GF-D8 (cell line): ENCODE measurements around the gene LUC7L.
"Not testable (repeated sequence)": the region's sequence is repeated elsewhere in the genome, so short reads cannot be mapped to it uniquely, and the experiment has no call there.

ENCODE experiments used
- DNase-seq: peaks from one replicate; lab custom pipeline; 2025; lab: John Stamatoyannopoulos, UW

LUC7L gene

DNA sequence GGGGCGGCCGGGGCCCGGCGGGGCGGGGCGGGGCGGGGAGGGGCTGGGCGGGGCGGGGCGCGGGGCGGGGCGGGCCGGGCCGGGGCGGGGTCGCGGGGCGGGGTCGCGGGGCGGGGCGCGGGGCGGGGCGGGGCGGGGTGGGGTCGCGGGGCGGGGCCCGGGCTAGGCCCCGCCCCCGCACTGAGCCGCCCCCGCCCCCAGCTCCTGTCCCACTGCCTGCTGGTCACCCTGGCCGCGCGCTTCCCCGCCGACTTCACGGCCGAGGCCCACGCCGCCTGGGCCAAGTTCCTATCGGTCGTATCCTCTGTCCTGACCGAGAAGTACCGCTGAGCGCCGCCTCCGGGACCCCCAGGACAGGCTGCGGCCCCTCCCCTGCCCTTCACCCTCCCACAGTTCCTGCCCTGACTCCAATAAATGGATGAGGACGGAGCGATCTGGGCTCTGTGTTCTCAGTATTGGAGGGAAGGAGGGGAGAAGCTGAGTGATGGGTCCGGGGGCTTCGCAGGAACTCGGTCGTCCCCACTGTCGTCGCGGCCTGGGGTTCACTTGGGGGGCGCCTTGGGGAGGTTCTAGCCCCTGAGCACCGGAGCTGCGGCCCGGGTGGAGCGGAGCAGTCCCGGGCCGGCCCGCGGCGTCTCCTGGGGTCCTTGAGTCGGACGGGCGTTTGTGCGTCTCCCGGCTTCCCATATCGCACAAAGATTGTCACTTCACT is 64.3 kb downstream of the LUC7L start:
- no peak for DNase-seq

DNA sequence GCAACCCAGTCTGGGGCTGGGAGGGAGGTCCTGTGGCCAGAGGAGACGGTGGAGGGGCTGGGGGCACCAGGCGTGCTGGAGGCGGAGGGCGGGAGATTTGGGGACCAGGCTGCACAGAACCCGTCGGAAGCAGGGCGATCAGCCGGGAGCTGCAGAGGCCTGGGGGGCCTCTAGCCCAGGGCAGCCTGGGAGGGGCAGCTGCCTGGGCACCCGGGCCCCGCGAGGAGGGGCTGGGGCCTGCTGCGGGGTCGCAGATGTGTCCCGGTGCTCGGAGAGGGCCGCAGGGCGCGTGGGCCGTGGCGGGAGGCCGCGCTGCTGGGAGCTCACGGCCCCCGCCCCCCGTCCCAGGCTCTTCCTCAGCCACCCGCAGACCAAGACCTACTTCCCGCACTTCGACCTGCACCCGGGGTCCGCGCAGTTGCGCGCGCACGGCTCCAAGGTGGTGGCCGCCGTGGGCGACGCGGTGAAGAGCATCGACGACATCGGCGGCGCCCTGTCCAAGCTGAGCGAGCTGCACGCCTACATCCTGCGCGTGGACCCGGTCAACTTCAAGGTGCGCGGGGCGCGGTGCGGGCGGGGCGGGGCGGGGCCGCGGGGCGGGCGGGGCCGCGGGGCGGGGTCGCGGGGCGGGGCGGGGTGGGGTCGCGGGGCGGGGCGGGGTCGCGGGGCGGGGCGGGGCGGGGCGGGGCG is 65.0 kb downstream of the LUC7L start:
- DNase-seq = not testable (repeated sequence)

DNA sequence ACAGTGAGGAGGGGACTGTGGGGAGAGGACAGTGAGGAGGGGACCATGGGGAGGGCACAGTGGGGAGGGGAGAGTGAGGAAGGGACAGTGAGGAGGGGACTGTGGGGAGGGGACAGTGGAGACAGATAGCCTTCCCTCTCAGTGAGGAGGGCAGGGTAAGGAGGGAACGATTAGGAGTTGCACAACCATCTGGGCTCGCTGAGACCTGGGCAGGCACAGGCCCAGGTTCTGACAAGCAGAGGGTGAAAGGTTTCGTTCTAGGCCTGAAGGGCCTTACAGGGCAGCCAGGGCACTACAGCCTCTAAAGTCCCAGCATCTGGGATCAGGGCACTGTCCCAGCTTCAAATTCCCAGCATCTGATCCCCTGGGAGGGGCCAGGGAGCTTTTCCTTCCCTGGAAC is 65.6 kb downstream of the LUC7L start:
- DNase-seq = not testable (repeated sequence)

DNA sequence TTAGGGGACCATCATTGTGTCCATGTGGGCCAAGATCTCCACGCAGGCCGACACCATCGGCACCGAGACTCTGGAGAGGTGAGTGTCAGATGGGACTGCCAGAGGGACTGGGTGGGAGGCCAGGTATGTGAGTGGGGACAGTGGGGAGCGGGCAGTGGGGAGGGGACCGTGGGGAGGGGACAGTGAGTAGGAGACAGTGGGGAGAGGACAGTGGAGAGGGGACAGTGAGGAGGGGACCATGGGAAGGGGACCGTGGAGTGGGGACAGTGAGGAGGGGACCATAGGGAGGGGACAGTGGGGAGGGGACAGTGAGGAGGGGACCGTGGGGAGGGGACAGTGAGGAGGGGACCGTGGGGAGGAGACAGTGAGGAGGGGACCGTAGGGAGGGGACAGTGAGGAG is 66.1 kb downstream of the LUC7L start:
- not testable (repeated sequence) for DNase-seq

DNA sequence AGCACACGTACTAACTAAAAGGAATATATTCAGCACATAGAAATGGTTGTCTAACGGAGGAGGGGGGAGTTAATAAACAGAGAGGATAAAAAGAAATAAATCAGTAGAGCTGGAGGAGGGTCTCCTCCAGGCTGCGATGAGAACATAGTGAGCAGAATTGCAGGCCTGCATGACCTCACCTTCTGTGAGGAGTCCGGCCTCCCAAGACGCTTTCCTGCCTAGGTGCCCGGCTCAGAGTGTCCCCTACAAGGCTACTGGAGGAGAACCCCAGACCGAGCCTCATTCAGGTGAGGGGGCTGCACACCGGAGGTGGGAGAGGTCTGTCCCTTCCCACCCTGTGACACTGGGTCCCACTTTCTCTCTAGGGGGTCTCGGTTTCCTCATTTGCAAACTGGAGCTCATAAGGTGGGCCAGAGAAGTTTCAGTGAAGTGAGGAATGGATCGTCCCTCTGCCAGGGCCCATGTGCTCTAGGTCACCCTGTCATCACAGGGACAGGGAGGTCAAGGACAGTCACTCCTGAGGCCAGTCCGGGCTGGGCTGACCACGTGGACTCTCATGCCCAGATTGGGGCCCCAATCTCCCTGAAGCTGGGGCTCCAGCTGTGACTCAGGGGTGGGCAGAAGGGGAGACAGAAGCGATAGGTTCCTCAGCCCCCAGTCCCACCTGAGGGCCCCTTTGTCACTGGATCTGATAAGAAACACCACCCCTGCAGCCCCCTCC is 66.8 kb downstream of the LUC7L start:
- DNase-seq = no peak

DNA sequence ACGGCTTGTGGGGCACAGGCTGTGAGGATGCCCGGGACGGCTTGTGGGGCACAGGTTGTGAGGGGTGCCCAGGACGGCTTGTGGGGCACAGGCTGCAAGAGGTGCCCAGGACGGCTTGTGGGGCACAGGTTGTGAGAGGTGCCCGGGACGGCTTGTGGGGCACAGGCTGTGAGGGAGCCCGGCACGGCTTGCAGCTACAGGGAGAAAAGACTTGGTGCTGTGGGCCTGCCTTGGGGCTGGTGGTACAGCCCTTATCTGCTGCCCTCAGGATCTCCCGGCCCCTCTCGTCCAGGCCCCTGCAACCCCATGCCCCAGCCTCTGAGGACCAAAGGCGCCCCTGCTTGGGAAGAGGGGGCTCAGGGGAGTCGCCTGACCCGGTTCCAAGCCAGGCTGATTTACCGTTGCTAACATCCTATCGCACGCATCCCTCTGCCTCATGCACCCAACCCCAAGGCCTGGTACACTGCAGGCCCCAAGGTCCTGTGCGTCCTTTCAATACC is 68.5 kb downstream of the LUC7L start:
- no peak for DNase-seq

DNA sequence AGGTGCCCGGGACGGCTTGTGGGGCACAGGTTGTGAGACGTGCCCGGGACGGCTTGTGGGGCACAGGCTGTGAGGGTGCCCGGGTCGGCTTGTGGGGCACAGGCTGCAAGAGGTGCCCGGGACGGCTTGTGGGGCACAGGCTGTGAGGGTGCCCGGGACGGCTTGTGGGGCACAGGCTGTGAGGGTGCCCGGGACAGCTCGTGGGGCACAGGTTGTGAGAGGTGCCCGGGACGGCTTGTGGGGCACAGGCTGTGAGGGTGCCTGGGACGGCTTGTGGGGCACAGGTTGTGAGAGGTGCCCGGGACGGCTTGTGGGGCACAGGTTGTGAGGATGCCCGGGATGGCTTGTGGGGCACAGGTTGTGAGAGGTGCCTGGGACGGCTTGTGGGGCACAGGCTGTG is 69.0 kb downstream of the LUC7L start:
- DNase-seq = not testable (repeated sequence)

DNA sequence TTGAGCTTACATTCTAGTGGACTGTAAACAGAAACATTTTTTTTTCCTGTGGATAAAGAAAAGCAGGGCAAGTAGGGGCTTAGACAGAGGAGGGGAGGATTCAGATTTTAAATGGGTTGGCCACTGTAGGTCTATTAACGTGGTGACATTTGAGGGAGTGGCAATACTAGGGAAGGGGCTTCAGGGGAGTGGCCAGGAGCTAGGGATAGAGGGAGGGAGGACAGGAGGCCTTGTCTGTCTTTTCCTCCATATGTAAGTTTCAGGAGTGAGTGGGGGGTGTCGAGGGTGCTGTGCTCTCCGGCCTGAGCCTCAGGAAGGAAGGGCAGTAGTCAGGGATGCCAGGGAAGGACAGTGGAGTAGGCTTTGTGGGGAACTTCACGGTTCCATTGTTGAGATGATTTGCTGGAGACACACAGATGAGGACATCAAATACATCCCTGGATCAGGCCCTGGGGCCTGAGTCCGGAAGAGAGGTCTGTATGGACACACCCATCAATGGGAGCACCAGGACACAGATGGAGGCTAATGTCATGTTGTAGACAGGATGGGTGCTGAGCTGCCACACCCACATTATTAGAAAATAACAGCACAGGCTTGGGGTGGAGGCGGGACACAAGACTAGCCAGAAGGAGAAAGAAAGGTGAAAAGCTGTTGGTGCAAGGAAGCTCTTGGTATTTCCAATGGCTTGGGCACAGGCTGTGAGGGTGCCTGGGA is 70.0 kb downstream of the LUC7L start:
- no peak for DNase-seq

DNA sequence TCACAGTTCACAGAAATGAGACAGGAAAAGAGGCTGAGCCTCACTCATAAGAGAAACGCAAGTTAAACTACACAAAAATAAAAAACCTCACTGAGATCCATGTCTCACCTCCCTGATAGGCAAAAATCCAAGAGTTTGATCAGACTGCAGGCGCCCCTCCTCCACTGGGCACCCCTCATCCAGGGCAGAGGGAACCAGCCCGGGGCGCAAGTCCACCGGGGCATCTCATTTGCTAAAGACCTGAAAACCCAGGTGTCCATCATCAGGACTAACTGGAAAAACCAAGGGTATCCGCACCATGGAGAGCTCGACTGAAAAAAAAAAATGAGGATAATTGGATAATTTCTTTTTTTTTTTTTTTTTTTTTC is 74.2 kb downstream of the LUC7L start:
- no peak for DNase-seq

DNA sequence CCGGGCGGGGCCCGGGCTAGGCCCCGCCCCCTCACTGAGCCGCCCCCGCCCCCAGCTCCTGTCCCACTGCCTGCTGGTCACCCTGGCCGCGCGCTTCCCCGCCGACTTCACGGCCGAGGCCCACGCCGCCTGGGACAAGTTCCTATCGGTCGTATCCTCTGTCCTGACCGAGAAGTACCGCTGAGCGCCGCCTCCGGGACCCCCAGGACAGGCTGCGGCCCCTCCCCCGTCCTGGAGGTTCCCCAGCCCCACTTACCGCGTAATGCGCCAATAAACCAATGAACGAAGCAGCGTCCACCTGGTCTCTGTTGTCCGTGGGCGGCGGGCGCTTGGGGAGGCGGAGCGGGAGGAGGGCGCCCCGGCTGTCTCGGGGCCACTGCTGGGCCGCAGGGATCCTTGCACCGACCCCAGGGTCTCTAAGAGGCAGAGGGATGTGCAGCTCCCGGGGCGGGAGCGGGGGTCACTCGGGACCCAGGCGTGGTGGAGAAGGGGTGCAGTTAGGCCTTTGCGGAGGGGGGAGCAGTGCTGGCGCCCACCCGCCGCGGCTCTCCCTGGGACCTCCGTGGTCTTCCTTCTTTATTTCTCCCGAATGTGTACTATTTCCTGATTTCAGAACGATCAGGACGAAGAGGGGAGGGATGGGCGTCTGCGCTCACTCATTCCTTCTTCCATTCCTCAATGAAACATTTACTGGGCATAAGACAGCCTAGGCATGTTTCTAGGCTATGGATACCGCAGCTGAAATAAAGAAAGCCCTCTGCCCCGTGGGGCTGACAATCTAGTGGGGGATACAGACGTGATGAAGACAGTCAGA is 74.8 kb downstream of the LUC7L start:
- no peak for DNase-seq

DNA sequence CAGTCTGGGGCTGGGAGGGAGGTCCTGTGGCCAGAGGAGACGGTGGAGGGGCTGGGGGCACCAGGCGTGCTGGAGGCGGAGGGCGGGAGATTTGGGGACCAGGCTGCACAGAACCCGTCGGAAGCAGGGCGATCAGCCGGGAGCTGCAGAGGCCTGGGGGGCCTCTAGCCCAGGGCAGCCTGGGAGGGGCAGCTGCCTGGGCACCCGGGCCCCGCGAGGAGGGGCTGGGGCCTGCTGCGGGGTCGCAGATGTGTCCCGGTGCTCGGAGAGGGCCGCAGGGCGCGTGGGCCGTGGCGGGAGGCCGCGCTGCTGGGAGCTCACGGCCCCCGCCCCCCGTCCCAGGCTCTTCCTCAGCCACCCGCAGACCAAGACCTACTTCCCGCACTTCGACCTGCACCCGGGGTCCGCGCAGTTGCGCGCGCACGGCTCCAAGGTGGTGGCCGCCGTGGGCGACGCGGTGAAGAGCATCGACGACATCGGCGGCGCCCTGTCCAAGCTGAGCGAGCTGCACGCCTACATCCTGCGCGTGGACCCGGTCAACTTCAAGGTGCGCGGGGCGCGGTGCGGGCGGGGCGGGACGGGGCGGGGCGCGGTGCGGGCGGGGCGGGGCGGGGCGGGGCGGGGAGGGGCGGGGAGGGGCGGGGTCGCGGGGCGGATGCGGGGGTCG is 75.6 kb downstream of the LUC7L start:
- DNase-seq = not testable (repeated sequence)

DNA sequence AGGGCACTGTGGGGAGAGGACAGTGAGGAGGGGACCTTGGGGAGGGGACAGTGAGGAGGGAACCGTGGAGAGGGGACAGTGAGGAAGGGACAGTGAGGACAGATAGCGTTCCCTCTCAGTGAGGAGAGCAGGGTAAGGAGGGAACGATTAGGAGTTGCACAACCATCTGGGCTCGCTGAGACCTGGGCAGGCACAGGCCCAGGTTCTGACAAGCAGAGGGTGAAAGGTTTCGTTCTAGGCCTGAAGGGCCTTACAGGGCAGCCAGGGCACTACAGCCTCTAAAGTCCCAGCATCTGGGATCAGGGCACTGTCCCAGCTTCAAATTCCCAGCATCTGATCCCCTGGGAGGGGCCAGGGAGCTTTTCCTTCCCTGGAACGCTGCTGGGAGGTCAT is 76.1 kb downstream of the LUC7L start:
- DNase-seq = not testable (repeated sequence)

DNA sequence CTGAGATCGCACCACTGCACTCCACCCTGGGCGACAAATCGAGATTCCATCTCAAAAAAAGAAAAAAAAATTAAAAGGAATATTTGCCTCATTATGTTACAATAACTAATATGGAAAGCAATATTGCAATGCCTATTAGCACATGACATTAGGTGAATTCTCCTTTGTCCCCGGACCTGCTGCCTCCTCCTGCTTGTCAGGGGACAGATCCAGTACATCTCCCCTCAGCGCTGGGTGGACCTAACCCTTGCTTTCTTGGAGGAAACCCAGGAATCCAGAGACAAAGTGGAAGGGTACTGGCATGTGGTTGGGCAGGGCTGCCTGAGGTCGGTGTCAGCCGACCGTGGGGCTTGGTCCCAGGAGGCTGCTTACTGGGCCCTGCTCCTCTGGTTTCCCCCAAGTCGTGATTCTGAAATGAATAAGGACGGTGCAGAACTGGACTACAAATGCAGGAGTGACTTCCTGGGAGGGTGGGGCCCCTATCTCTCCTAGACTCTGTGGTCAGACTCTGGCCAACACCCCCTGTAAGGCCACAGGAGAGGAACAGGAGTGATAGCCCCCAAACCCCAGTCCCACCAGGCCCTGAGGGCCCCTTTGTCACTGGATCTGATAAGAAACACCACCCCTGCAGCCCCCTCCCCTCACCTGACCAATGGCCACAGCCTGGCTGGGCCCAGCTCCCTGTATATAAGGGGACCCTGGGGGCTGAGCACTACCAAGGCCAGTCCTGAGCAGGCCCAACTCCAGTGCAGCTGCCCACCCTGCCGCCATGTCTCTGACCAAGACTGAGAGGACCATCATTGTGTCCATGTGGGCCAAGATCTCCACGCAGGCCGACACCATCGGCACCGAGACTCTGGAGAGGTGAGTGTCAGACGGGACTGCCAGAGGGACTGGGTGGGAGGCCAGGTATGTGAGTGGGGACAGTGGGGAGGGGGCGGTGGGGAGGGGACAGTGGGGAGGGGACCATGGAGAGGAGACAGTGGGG is 76.8 kb downstream of the LUC7L start, which contains the start of gene HBZ:
Gene HBZ (plus strand): TSS at position 504 of the 988 bp plus-strand sequence. CDS start 266 bp downstream, at position 770.
- DNase-seq = no peak

DNA sequence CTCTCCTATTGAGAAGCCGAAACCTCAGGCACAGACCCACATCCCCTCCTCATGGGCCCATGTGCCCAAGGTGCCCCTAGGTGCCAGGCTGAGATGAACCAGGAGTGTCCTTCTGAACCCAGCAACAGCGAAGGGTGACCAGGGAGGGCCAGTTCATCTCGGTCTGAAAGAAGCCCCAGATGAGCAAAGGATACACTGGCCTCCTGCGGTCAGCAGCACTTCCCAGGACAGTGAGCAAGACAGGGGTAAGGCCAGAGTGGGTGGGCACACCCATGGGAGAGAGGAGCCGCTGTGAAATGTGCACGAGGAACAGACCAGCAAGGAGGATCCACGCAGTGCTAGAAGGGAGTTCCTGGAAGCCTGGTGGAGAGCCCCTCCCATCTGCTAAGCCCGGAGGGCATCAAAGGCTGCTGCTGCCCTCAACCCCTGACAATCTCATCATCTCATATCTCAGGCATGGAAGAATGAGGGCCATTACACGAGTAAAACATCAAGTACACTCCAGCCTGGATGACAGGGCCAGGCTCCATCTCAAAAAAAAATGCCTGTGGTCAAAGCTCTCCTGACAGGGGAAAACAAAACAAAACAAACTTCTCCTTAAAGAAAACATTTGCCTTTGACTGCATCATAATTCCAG is 80.1 kb downstream of the LUC7L start:
- DNase-seq = no peak

DNA sequence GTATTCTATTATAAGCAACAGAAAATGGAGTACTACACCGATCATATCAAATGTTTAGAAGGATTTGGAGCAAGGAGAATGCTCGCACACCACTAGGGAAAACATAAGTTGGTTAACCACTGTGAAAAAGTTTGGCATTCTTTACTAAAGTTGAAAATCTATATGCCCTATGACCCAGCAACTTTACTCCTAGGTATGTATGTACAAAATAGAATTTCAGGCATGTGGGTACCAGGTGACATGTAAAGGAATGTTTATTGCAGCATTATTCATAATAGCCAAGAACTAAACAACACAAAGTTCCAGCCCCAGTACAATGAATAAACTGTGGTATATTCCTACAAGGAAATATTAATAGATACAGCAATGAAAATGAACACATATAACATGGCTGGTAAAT is 82.6 kb downstream of the LUC7L start:
- no peak for DNase-seq

DNA sequence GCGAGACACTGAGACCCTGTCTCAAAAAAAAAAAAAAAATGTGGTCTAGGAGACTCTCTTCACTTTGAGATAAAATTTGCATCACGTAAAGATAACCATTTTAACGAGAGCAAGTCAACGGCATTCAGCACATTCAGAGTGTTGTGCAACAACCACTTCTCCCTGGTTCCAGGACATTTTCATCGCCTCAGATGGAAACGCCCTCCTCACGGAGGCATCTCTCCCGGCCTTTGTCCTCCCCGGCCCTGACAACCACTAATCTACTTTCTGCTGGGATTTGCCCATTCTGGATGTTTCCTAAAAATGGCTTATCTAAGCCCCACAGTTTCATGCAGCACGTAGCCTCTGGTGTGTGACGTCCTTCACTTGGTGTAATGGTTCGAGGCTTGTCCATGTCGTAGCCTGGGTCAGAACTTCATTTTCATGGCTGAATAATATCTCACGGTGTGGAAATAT is 84.4 kb downstream of the LUC7L start:
- no peak for DNase-seq

DNA sequence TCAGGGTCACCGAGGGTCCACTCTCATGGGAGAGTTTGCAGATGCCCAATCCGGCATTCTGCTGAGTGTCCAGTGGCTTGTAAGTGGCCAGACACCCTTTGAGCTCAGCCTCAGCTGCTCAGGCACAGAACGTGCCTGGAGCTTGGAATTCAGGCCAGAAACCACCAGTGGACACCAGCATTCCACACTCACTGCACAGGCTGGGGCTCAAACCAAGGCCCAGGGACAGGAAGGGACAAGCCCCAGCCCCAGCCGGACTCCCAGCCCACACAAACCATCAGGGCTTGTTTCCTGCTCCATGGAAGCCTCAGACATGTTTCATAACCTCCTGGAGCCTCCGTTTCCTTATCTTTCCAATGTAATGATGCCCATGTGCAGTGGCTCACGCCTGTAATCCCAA is 85.8 kb downstream of the LUC7L start:
- DNase-seq = no peak

DNA sequence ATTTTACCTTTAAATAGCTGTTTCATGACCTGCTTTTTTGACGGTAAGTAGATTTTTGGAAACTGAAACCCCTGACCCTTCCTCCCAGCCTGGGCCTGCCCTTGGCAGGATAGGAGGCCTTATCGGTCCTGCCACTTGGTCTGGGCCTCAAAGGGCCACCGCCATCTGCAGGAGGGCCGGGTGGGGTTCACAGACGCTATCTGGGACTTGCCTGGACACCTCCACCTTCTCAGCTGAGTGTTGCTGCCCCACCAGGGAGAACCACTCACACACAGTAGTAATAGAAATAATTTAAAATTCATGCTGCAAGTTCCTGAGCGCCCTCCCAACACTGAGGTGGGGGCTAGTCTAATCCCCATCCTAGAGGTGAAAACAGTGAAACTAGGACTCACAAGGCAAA is 86.2 kb downstream of the LUC7L start:
- DNase-seq = no peak

DNA sequence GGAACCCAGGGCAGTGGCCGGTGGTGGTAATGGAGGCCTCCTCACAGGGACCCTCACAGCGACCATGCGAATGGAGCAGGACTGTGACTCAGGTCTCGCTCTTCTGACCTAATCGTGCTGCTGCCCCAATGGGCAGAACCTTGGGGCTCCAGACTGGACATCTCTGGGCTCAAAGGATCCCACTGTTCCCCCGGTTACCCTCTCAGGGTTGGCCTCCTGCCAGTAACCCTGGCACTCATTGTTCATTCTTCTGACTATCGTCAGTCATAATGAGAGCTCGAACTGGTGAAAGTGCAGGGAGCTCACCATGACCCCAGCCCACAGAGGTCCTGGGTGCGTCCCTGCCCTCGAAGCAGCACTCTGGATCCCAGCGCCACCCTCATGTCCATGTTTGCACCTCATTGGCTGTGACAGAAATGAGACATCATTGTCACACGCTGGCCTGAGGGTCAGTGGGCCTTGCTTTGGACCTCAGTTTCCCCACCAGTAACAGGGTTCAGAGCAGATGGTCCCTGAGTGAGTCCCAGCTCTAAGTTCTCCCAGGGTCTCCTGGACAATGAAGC is 86.8 kb downstream of the LUC7L start:
- DNase-seq = no peak
